Activated CD8-positive, alpha-beta memory T cell treated with anti-CD3 and anti-CD28 coated beads for 36 hours (primary cell): ENCODE measurements around the gene LRP8. TPM values are rescaled to one million over a fixed set of nuclear protein-coding genes. Genes with fewer than 3 reads are reported as not detected.

Experiments used
- CTCF ChIA-PET: fragments of 350-600 bp; sonication (Branson Sonifier 250); formaldehyde crosslinking; loops from one replicate; lab custom pipeline; 2021; ENCODE audit warnings: antibody characterized with exemption; lab: Charles Lee
- POLR2A ChIA-PET: fragments of 350-600 bp; sonication (Branson Sonifier 250); formaldehyde crosslinking; loops from one replicate; lab custom pipeline; 2021; ENCODE audit warnings: antibody characterized with exemption; lab: Charles Lee
- total RNA-seq, 2 experiments: library from RNA; stranded (reverse); gene quantifications; one replicate each; pipeline ENCODE4 v1.2.3, GENCODE V29; 2021

Gene LRP8
- total RNA-seq, 2 experiments from 2014 or later = 56.7 to 59.5 TPM

GRCh38 chr1:53343831-53344668 is 16.2 kb upstream of the LRP8 start:
- CTCF ChIA-PET = no interaction called here
- POLR2A ChIA-PET = no interaction called here

- ChIA-PET POLR2A (no interaction called here), CTCF (no interaction called here)
Observed at GRCh38 chr1:53342735-53343470, 15.0 kb upstream of the LRP8 start.

- POLR2A ChIA-PET = interaction anchor here (0.6 kb wide), 1 partner anchor 17 kb away, joined by 3 read pairs; no protein-coding TSS in a partner anchor
- CTCF ChIA-PET = interaction anchor here (0.7 kb wide), 1 partner anchor 13 kb away, joined by 3 read pairs; no protein-coding TSS in a partner anchor
Observed at GRCh38 chr1:53341961-53342707, 14.3 kb upstream of the LRP8 start.

- POLR2A ChIA-PET = no interaction called here
- CTCF ChIA-PET = no interaction called here
Observed at GRCh38 chr1:53341521-53341895, 13.6 kb upstream of the LRP8 start.

GRCh38 chr1:53340660-53341520 is 13.0 kb upstream of the LRP8 start:
- CTCF ChIA-PET = interaction anchor here (0.7 kb wide), 1 partner anchor 65 kb away, joined by 3 read pairs; no protein-coding TSS in a partner anchor
- POLR2A ChIA-PET = no interaction called here

GRCh38 chr1:53339736-53340635 is 12.1 kb upstream of the LRP8 start:
- ChIA-PET POLR2A (no interaction called here), CTCF (interaction anchor here (0.7 kb wide), 1 partner anchor 64 kb away, joined by 3 read pairs; no protein-coding TSS in a partner anchor)

- ChIA-PET CTCF (no interaction called here), POLR2A (no interaction called here)
Observed at GRCh38 chr1:53338423-53338822, 10.6 kb upstream of the LRP8 start.

GRCh38 chr1:53337499-53337898 is 9.6 kb upstream of the LRP8 start:
- POLR2A ChIA-PET = no interaction called here
- CTCF ChIA-PET = no interaction called here

GRCh38 chr1:53336146-53336545 is 8.3 kb upstream of the LRP8 start:
- POLR2A ChIA-PET = no interaction called here

GRCh38 chr1:53335661-53336060 is 7.8 kb upstream of the LRP8 start:
- ChIA-PET POLR2A (no interaction called here), CTCF (no interaction called here)

More at GRCh38 chr1:53336146-53336545, 8.3 kb upstream of the LRP8 start:
- CTCF ChIA-PET = no interaction called here

GRCh38 chr1:53334781-53335180 is 6.9 kb upstream of the LRP8 start:
- POLR2A ChIA-PET = interaction anchor here (0.6 kb wide), 1 partner anchor 10 kb away, joined by 3 read pairs; no protein-coding TSS in a partner anchor
- CTCF ChIA-PET = interaction anchor here (0.6 kb wide), 1 partner anchor 13 kb away, joined by 3 read pairs; no protein-coding TSS in a partner anchor

- CTCF ChIA-PET = no interaction called here
Observed at GRCh38 chr1:53334312-53334711, 6.4 kb upstream of the LRP8 start.

GRCh38 chr1:53332833-53333232 is 5.0 kb upstream of the LRP8 start:
- ChIA-PET CTCF (no interaction called here), POLR2A (no interaction called here)

More at GRCh38 chr1:53334312-53334711, 6.4 kb upstream of the LRP8 start:
- POLR2A ChIA-PET = interaction anchor here (0.6 kb wide), 1 partner anchor 11 kb away, joined by 3 read pairs; no protein-coding TSS in a partner anchor

- CTCF ChIA-PET = no interaction called here
- POLR2A ChIA-PET = no interaction called here
Observed at GRCh38 chr1:53332186-53332564, 4.3 kb upstream of the LRP8 start.

GRCh38 chr1:53331446-53332185 is 3.7 kb upstream of the LRP8 start:
- ChIA-PET CTCF (no interaction called here), POLR2A (no interaction called here)

- ChIA-PET CTCF (no interaction called here), POLR2A (no interaction called here)
Observed at GRCh38 chr1:53330819-53331218, 2.9 kb upstream of the LRP8 start.
